Measurements from ENCODE around the gene C10orf71. TPM values are rescaled to one million over a fixed set of nuclear protein-coding genes. Genes with fewer than 3 reads are reported as not detected.

C10orf71 gene
- total RNA-seq, 4 donors from 2014 or later, result not detected

- no peak for TF ChIP-seq CTCF (IDR thresholded peaks at IDR 0.05)
- TF ChIP-seq POLR2A (IDR thresholded peaks at IDR 0.05), result no peak
- H3K27me3 ChIP-seq, result no peaks in the 10 kb centered on the region
- no peak overlapping the region for H3K4me3 ChIP-seq
- H3K27ac ChIP-seq, result no peak overlapping the region
- H3K9me3 ChIP-seq, result no peaks in the 10 kb centered on the region
- no peak for DNase-seq (ENCODE audit: low spot score in 2 of 2)
- peaks cover 10% of the 10 kb centered on the region for H3K4me1 ChIP-seq
- 96% methylated on average over 9 of the region's 9 CpGs for WGBS
- H3K36me3 ChIP-seq, result no peaks in the 10 kb centered on the region
These were observed 24.9 kb downstream of the C10orf71 start for GRCh38 chr10:49323896-49324270.

- H3K36me3 ChIP-seq, result no peaks in the 10 kb centered on the region
- H3K4me3 ChIP-seq, result no peak overlapping the region
- peaks cover 16% of the 10 kb centered on the region for H3K4me1 ChIP-seq
- TF ChIP-seq CTCF (IDR thresholded peaks at IDR 0.05) (no peak), POLR2A (IDR thresholded peaks at IDR 0.05) (no peak), EP300 (IDR thresholded peaks at IDR 0.05) (no peak), POLR2AphosphoS5 (IDR thresholded peaks at IDR 0.05) (no peak)
- DNase-seq (ENCODE audit: low spot score in 2 of 2), result no peak
- no peaks in the 10 kb centered on the region for H3K9me3 ChIP-seq
- no peak overlapping the region for H3K27ac ChIP-seq
- no peaks in the 10 kb centered on the region for H3K27me3 ChIP-seq
- WGBS, result 69% methylated on average over 4 of the region's 4 CpGs
These were observed 25.7 kb downstream of the C10orf71 start for GRCh38 chr10:49324711-49325110.

GRCh38 chr10:49325131-49325915 is 26.4 kb downstream of the C10orf71 start:
- Histone ChIP-seq H3K4me3 (no peak overlapping the region), H3K27ac (no peak overlapping the region), H3K36me3 (no peaks in the 10 kb centered on the region), H3K4me1 (peaks cover 16% of the 10 kb centered on the region), H3K9me3 (no peaks in the 10 kb centered on the region), H3K27me3 (no peaks in the 10 kb centered on the region)
- 94% methylated on average over 6 of the region's 20 CpGs for WGBS
- peak in 1 of 2 donors; percentile 47 for DNase-seq (ENCODE audit: low spot score in 2 of 2)
- TF ChIP-seq CTCF (IDR thresholded peaks at IDR 0.05) (no peak), POLR2AphosphoS5 (IDR thresholded peaks at IDR 0.05) (no peak), EP300 (IDR thresholded peaks at IDR 0.05) (no peak), POLR2A (IDR thresholded peaks at IDR 0.05) (no peak)

- 90% methylated on average over 46 of the region's 48 CpGs for WGBS
- DNase-seq (ENCODE audit: low spot score in 2 of 2), result peak in 1 of 2 donors; percentile 45
These were observed 27.2 kb downstream of the C10orf71 start for GRCh38 chr10:49325916-49326783.

More at GRCh38 chr10:49325916-49326783, 27.2 kb downstream of the C10orf71 start:
- peaks cover 16% of the 10 kb centered on the region for H3K4me1 ChIP-seq
- TF ChIP-seq POLR2A (IDR thresholded peaks at IDR 0.05) (no peak), POLR2AphosphoS5 (IDR thresholded peaks at IDR 0.05) (no peak), EP300 (IDR thresholded peaks at IDR 0.05) (no peak), CTCF (IDR thresholded peaks at IDR 0.05) (no peak)
- H3K36me3 ChIP-seq, result no peaks in the 10 kb centered on the region
- no peak overlapping the region for H3K4me3 ChIP-seq
- H3K9me3 ChIP-seq, result no peaks in the 10 kb centered on the region
- no peak overlapping the region for H3K27ac ChIP-seq
- H3K27me3 ChIP-seq, result no peaks in the 10 kb centered on the region
